OCI-LY7 (cell line): ENCODE results near the gene MAPK4. TPM values are rescaled to one million over a fixed set of nuclear protein-coding genes. Genes with fewer than 3 reads are reported as not detected.

ENCODE experiments used
- BruUV-seq: library from RNA; stranded (reverse); fragments of 400-500 nt; replicated peaks from 2 replicates; lab custom pipeline; 2021; lab: Mats Ljungman, UMichigan
- CTCF ChIA-PET: fragments of 300-600 bp; sonication (Branson Sonifier 250); formaldehyde crosslinking; loops from one replicate; lab custom pipeline; 2022; ENCODE audit warnings: antibody characterized with exemption; ENCODE audit not compliant: unreplicated experiment; lab: Charles Lee
- POLR2A ChIA-PET: fragments of 300-600 bp; sonication (Branson Sonifier 250); formaldehyde crosslinking; loops from one replicate; lab custom pipeline; 2022; ENCODE audit warnings: antibody characterized with exemption; lab: Charles Lee
- DNase-seq: peaks from one replicate; pipeline ENCODE4 v3.0.0-alpha.2; 2015; ENCODE audit warnings: low spot score
- H2AFZ ChIP-seq: fragments of 200-600 bp; sonication (generic), shearing (Covaris generic); 2 replicates; pipeline ENCODE4 v1.6.1; 2014; ENCODE audit warnings: mild to moderate bottlenecking, antibody characterized with exemption, low read length, moderate library complexity
- H3K27ac ChIP-seq: fragments of 200-600 bp; sonication (generic); 2 replicates; pipeline ENCODE4 v1.5.1; 2014; ENCODE audit warnings: mixed run types, low read depth, mild to moderate bottlenecking, moderate library complexity, low read length, inconsistent platforms; ENCODE audit not compliant: poor library complexity, severe bottlenecking
- H3K36me3 ChIP-seq: fragments of 200-600 bp; sonication (generic); 2 replicates; pipeline ENCODE4 v1.6.1; 2014; ENCODE audit warnings: mild to moderate bottlenecking, antibody characterized with exemption, low read length, moderate library complexity, mixed read lengths; ENCODE audit not compliant: insufficient read depth
- H3K4me1 ChIP-seq: fragments of 200-600 bp; sonication (generic); 2 replicates; pipeline ENCODE4 v1.5.1; 2014; ENCODE audit warnings: mild to moderate bottlenecking, low read length; ENCODE audit not compliant: insufficient read depth, poor library complexity, severe bottlenecking
- H3K4me2 ChIP-seq: fragments of 200-600 bp; sonication (generic); 2 replicates; pipeline ENCODE4 v1.6.1; 2014; ENCODE audit warnings: mild to moderate bottlenecking, low read length
- H3K4me3 ChIP-seq: fragments of 200-600 bp; sonication (generic); 2 replicates; pipeline ENCODE4 v1.5.1; 2014; ENCODE audit warnings: mild to moderate bottlenecking, low read depth, low read length; ENCODE audit not compliant: poor library complexity, severe bottlenecking
- H3K79me2 ChIP-seq: fragments of 200-600 bp; sonication (generic); 2 replicates; pipeline ENCODE4 v1.6.1; 2016; ENCODE audit warnings: low read depth, mild to moderate bottlenecking, low read length, moderate library complexity, mixed read lengths; ENCODE audit not compliant: insufficient read depth
- H3K9me2 ChIP-seq: fragments of 200-600 bp; sonication (generic); 2 replicates; pipeline ENCODE4 v1.6.1; 2016; ENCODE audit warnings: mild to moderate bottlenecking, low read length, mixed read lengths; ENCODE audit not compliant: insufficient read depth
- H3K9me3 ChIP-seq: fragments of 200-600 bp; sonication (generic); 2 replicates; pipeline ENCODE4 v1.6.1; 2014; ENCODE audit warnings: mild to moderate bottlenecking, mixed run types, low read length, mixed read lengths
- H4K20me1 ChIP-seq: fragments of 200-600 bp; sonication (generic); 2 replicates; pipeline ENCODE4 v1.6.1; 2014; ENCODE audit warnings: mild to moderate bottlenecking, antibody characterized with exemption, low read length, moderate library complexity, mixed read lengths; ENCODE audit not compliant: insufficient read depth
- CTCF ChIP-seq: fragments of 200-600 bp; sonication (generic); conservative IDR thresholded peaks from 2 replicates; pipeline ENCODE4 v1.5.1; 2014; ENCODE audit warnings: mild to moderate bottlenecking, antibody characterized with exemption, low read length, moderate library complexity, mixed read lengths
- EZH2phosphoT487 ChIP-seq: fragments of 200-600 bp; sonication (generic); IDR thresholded peaks from 2 replicates; pipeline ENCODE4 v1.6.1; 2018; ENCODE audit warnings: low read depth, borderline replicate concordance, mild to moderate bottlenecking, mixed run types, antibody characterized with exemption, low read length, moderate library complexity, mixed read lengths
- intact Hi-C: fragments of 100-400 bp; cut with micrococcal nuclease; formaldehyde crosslinking; loops from one replicate; pipeline ENCODE4 v1.10.0; 2022; ENCODE audit not compliant: unreplicated experiment
- total RNA-seq, 2 experiments: library from RNA; depleted of rRNA in 1 of 2; stranded (reverse); fragments of >200 nt in 1 of 2; shearing (Covaris generic) in 1 of 2; gene quantifications; 2 replicates each; pipeline ENCODE4 v1.2.3, GENCODE V29; 2014 to 2022

Gene MAPK4
- total RNA-seq, 2 experiments from 2014 or later: not detected

- Histone ChIP-seq H3K79me2 (no peaks in the 10 kb centered on the region), H3K4me1 (no peaks in the 10 kb centered on the region), H3K4me3 (no peak overlapping the region), H3K9me3 (no peaks in the 10 kb centered on the region), H2AFZ (no peak overlapping the region), H4K20me1 (no peaks in the 10 kb centered on the region), H3K4me2 (no peak overlapping the region), H3K9me2 (no peaks in the 10 kb centered on the region), H3K27ac (no peak overlapping the region), H3K36me3 (no peaks in the 10 kb centered on the region)
- no peak for DNase-seq
- CTCF ChIA-PET: no interaction called here
- no peak for TF ChIP-seq CTCF
- no peak for TF ChIP-seq EZH2phosphoT487
- POLR2A ChIA-PET: no interaction called here
- intact Hi-C loops: no loop called here
- no TSS peak for BruUV-seq
These were observed 84.3 kb downstream of the MAPK4 start for GRCh38 chr18:50644146-50644545.

- TF ChIP-seq CTCF (peak; percentile 46), EZH2phosphoT487 (no peak)
- BruUV-seq: no TSS peak
- Histone ChIP-seq H3K9me2 (no peaks in the 10 kb centered on the region), H2AFZ (no peak overlapping the region), H3K4me1 (no peaks in the 10 kb centered on the region), H4K20me1 (no peaks in the 10 kb centered on the region), H3K4me3 (no peak overlapping the region), H3K79me2 (no peaks in the 10 kb centered on the region), H3K4me2 (no peak overlapping the region), H3K36me3 (no peaks in the 10 kb centered on the region), H3K9me3 (no peaks in the 10 kb centered on the region), H3K27ac (no peak overlapping the region)
- no peak for DNase-seq
- intact Hi-C loops: no loop called here
- CTCF ChIA-PET: no interaction called here
- POLR2A ChIA-PET: no interaction called here
These were observed 84.9 kb downstream of the MAPK4 start for GRCh38 chr18:50644807-50645206.

- CTCF ChIA-PET: no interaction called here
- intact Hi-C loops: no loop called here
These were observed 87.3 kb downstream of the MAPK4 start for GRCh38 chr18:50647237-50647636.

More at GRCh38 chr18:50647237-50647636, 87.3 kb downstream of the MAPK4 start:
- H3K4me3 ChIP-seq: no peak overlapping the region
- no peak overlapping the region for H3K4me2 ChIP-seq
- H3K36me3 ChIP-seq: no peaks in the 10 kb centered on the region
- DNase-seq: no peak
- H2AFZ ChIP-seq: no peak overlapping the region
- no peaks in the 10 kb centered on the region for H3K79me2 ChIP-seq
- H3K4me1 ChIP-seq: no peaks in the 10 kb centered on the region
- TF ChIP-seq CTCF (no peak), EZH2phosphoT487 (no peak)
- H3K9me3 ChIP-seq: no peaks in the 10 kb centered on the region
- no peak overlapping the region for H3K27ac ChIP-seq
- no peaks in the 10 kb centered on the region for H4K20me1 ChIP-seq
- no TSS peak for BruUV-seq
- POLR2A ChIA-PET: no interaction called here
- no peaks in the 10 kb centered on the region for H3K9me2 ChIP-seq
